ELF-1 (cell line): Measurements from ENCODE around the gene GRIK4.
"Not testable (repeated sequence)": the region's sequence is repeated elsewhere in the genome, so short reads cannot be mapped to it uniquely, and the experiment has no call there.

ENCODE experiments used
- DNase-seq: peaks from one replicate; pipeline ENCODE4 v3.0.0-alpha.2; 2016; ENCODE audit warnings: low read depth, low spot score

GRIK4 gene

GRCh38 chr11:120744016-120744994 lies 232.8 kb downstream of the GRIK4 start:
- no peak for DNase-seq

- DNase-seq, result peak; percentile 14
These were observed 234.8 kb downstream of the GRIK4 start for GRCh38 chr11:120746376-120746775.

- no peak for DNase-seq
These were observed 235.5 kb downstream of the GRIK4 start for GRCh38 chr11:120746836-120747609.

GRCh38 chr11:120747850-120748814 lies 236.6 kb downstream of the GRIK4 start:
- peak; percentile 14 for DNase-seq

GRCh38 chr11:120749395-120749794 lies 237.8 kb downstream of the GRIK4 start:
- no peak for DNase-seq

GRCh38 chr11:120750647-120751549 lies 239.3 kb downstream of the GRIK4 start:
- DNase-seq, result no peak

- DNase-seq, result no peak
These were observed 240.0 kb downstream of the GRIK4 start for GRCh38 chr11:120751550-120751949.

GRCh38 chr11:120752668-120753067 lies 241.1 kb downstream of the GRIK4 start:
- DNase-seq, result no peak

- DNase-seq, result peak; percentile 35
These were observed 245.4 kb downstream of the GRIK4 start for GRCh38 chr11:120756931-120757330.

GRCh38 chr11:120759046-120759445 lies 247.5 kb downstream of the GRIK4 start:
- no peak for DNase-seq

- not testable (repeated sequence) for DNase-seq
These were observed 254.2 kb downstream of the GRIK4 start for GRCh38 chr11:120765710-120766109.

GRCh38 chr11:120766318-120766717 lies 254.8 kb downstream of the GRIK4 start:
- DNase-seq, result no peak

- DNase-seq, result no peak
These were observed 257.4 kb downstream of the GRIK4 start for GRCh38 chr11:120768949-120769348.

- DNase-seq, result no peak
These were observed 258.4 kb downstream of the GRIK4 start for GRCh38 chr11:120769906-120770305.

- no peak for DNase-seq
These were observed 260.1 kb downstream of the GRIK4 start for GRCh38 chr11:120771551-120772060.

- no peak for DNase-seq
These were observed 262.0 kb downstream of the GRIK4 start for GRCh38 chr11:120773501-120774031.

- DNase-seq, result no peak
These were observed 263.2 kb downstream of the GRIK4 start for GRCh38 chr11:120774591-120775386.

- no peak for DNase-seq
These were observed 264.7 kb downstream of the GRIK4 start for GRCh38 chr11:120775986-120776951.
